H9 (cell line): ENCODE results near the gene HEXD. TPM values are rescaled to one million over a fixed set of nuclear protein-coding genes. Genes with fewer than 3 reads are reported as not detected.

Source experiments
- DNase-seq: peaks from one replicate; pipeline ENCODE4 v3.0.0-alpha.2; 2017
- H2AFZ ChIP-seq: one replicate; pipeline ENCODE4 v1.6.1; 2013; ENCODE audit warnings: mild to moderate bottlenecking, low read length, control low read depth, moderate library complexity
- H2AK5ac ChIP-seq: 2 replicates; pipeline ENCODE4 v1.6.1; 2013; ENCODE audit warnings: low read length, control low read depth, mixed read lengths; ENCODE audit not compliant: insufficient read length
- H2BK120ac ChIP-seq: one replicate; pipeline ENCODE4 v1.6.1; 2013; ENCODE audit warnings: low read depth, mild to moderate bottlenecking, low read length, control low read depth, inconsistent platforms; ENCODE audit not compliant: poor library complexity, severe bottlenecking
- H2BK12ac ChIP-seq: 2 replicates; pipeline ENCODE4 v1.6.1; 2013; ENCODE audit warnings: low read length, control low read depth, mixed read lengths, low read depth; ENCODE audit not compliant: insufficient read length
- H2BK15ac ChIP-seq: 2 replicates; pipeline ENCODE4 v1.6.1; 2013; ENCODE audit warnings: low read depth, low read length, control low read depth
- H2BK20ac ChIP-seq: one replicate; pipeline ENCODE4 v1.6.1; 2013; ENCODE audit warnings: low read depth, mild to moderate bottlenecking, low read length, control low read depth, inconsistent platforms; ENCODE audit not compliant: poor library complexity, severe bottlenecking
- H2BK5ac ChIP-seq: 2 replicates; pipeline ENCODE4 v1.6.1; 2013; ENCODE audit warnings: low read length, control low read depth, mixed read lengths; ENCODE audit not compliant: insufficient read length
- H3K14ac ChIP-seq: 2 replicates; pipeline ENCODE4 v1.6.1; 2013; ENCODE audit warnings: low read length, control low read depth; ENCODE audit not compliant: insufficient read depth
- H3K18ac ChIP-seq: 2 replicates; pipeline ENCODE4 v1.6.1; 2013; ENCODE audit warnings: low read depth, mild to moderate bottlenecking, mixed read lengths, low read length, control low read depth; ENCODE audit not compliant: insufficient read length
- H3K23ac ChIP-seq: 2 replicates; pipeline ENCODE4 v1.6.1; 2013; ENCODE audit warnings: low read length, control low read depth, mixed read lengths, low read depth; ENCODE audit not compliant: insufficient read length
- H3K23me2 ChIP-seq: 2 replicates; pipeline ENCODE4 v1.6.1; 2013; ENCODE audit warnings: low read depth, mild to moderate bottlenecking, mixed read lengths, low read length, control low read depth; ENCODE audit not compliant: insufficient read length, poor library complexity, severe bottlenecking
- H3K27ac ChIP-seq: 2 replicates; pipeline ENCODE4 v1.5.1; 2013; ENCODE audit warnings: low read length, control low read depth, mixed read lengths, low read depth; ENCODE audit not compliant: insufficient read length
- H3K27me3 ChIP-seq: 2 replicates; pipeline ENCODE4 v1.6.1; 2013; ENCODE audit warnings: low read length, control low read depth, inconsistent platforms; ENCODE audit not compliant: insufficient read depth
- H3K4ac ChIP-seq: 2 replicates; pipeline ENCODE4 v1.6.1; 2013; ENCODE audit warnings: low read depth, mild to moderate bottlenecking, control low read depth, inconsistent platforms, low read length, moderate library complexity
- H3K4me1 ChIP-seq: 2 replicates; pipeline ENCODE4 v1.6.1; 2013; ENCODE audit warnings: low read length, control low read depth, inconsistent platforms; ENCODE audit not compliant: insufficient read depth
- H3K4me2 ChIP-seq: 2 replicates; pipeline ENCODE4 v1.6.1; 2013; ENCODE audit warnings: low read length, control low read depth, mixed read lengths; ENCODE audit not compliant: insufficient read length, insufficient read depth
- H3K56ac ChIP-seq: 2 replicates; pipeline ENCODE4 v1.6.1; 2013; ENCODE audit warnings: low read depth, mild to moderate bottlenecking, mixed read lengths, low read length, control low read depth; ENCODE audit not compliant: insufficient read length
- H3K79me1 ChIP-seq: 2 replicates; pipeline ENCODE4 v1.6.1; 2013; ENCODE audit warnings: low read depth, mild to moderate bottlenecking, moderate library complexity, low read length, control low read depth, inconsistent platforms; ENCODE audit not compliant: insufficient read depth, poor library complexity, severe bottlenecking
- H3K79me2 ChIP-seq: 2 replicates; pipeline ENCODE4 v1.6.1; 2013; ENCODE audit warnings: low read length, control low read depth, inconsistent platforms; ENCODE audit not compliant: insufficient read depth
- H3K9ac ChIP-seq: 2 replicates; pipeline ENCODE4 v1.6.1; 2013; ENCODE audit warnings: low read length, control low read depth, mixed read lengths; ENCODE audit not compliant: insufficient read length; ENCODE audit errors: extremely low read depth
- H3K9me3 ChIP-seq: one replicate; pipeline ENCODE4 v1.6.1; 2013; ENCODE audit warnings: low read depth, low read length, inconsistent platforms; ENCODE audit not compliant: control insufficient read depth
- H3T11ph ChIP-seq: one replicate; pipeline ENCODE4 v1.6.1; 2013; ENCODE audit warnings: mild to moderate bottlenecking, low read length, control low read depth, inconsistent platforms
- H4K20me1 ChIP-seq: one replicate; pipeline ENCODE4 v1.6.1; 2013; ENCODE audit not compliant: control insufficient read depth, insufficient read length, insufficient read depth
- H4K5ac ChIP-seq: 2 replicates; pipeline ENCODE4 v1.6.1; 2013; ENCODE audit warnings: low read depth, mild to moderate bottlenecking, mixed read lengths, low read length, control low read depth; ENCODE audit not compliant: insufficient read length
- H4K8ac ChIP-seq: replicated peaks from 2 replicates; pipeline ENCODE4 v1.6.1; 2013; ENCODE audit warnings: low read length, control low read depth, mixed read lengths, low read depth; ENCODE audit not compliant: insufficient read length
- H4K91ac ChIP-seq: 2 replicates; pipeline ENCODE4 v1.6.1; 2013; ENCODE audit warnings: low read depth, mild to moderate bottlenecking, moderate library complexity, mixed read lengths, low read length, control low read depth; ENCODE audit not compliant: insufficient read length
- H3K27ac Mint-ChIP-seq, 3 experiments: 2 replicates in 2 of 3; 3 replicates in 1 of 3; pipeline ENCODE4 v1.8.0; 2020 to 2021; ENCODE audit warnings: mixed read lengths in 3 of 3, mild to moderate bottlenecking in 1 of 3, moderate library complexity in 1 of 3
- H3K27me3 Mint-ChIP-seq: 2 replicates; pipeline ENCODE4 v1.8.0; 2021; ENCODE audit warnings: low read depth, mild to moderate bottlenecking, moderate library complexity, mixed read lengths
- H3K36me3 Mint-ChIP-seq, 3 experiments: 2 replicates in 2 of 3; 3 replicates in 1 of 3; pipeline ENCODE4 v1.8.0; 2020 to 2021; ENCODE audit warnings: low read depth in 3 of 3, mixed read lengths in 3 of 3; ENCODE audit not compliant: insufficient read depth in 1 of 3
- H3K4me1 Mint-ChIP-seq, 2 experiments: 2 replicates each; pipeline ENCODE4 v1.8.0; 2020; ENCODE audit warnings: mixed read lengths in 2 of 2
- H3K4me3 Mint-ChIP-seq, 2 experiments: 2 replicates in 1 of 2; 3 replicates in 1 of 2; pipeline ENCODE4 v1.8.0; 2020 to 2021; ENCODE audit warnings: mild to moderate bottlenecking in 2 of 2, mixed read lengths in 2 of 2, moderate library complexity in 1 of 2
- H3K9me3 Mint-ChIP-seq, 2 experiments: 2 replicates in 1 of 2; 3 replicates in 1 of 2; pipeline ENCODE4 v1.8.0; 2020; ENCODE audit warnings: mild to moderate bottlenecking in 2 of 2, mixed read lengths in 2 of 2, moderate library complexity in 1 of 2
- CTCF ChIP-seq: fragments of 200-600 bp; sonication (generic); conservative IDR thresholded peaks from 3 replicates; pipeline ENCODE4 v1.8.0; 2021; ENCODE audit warnings: antibody characterized with exemption, mild to moderate bottlenecking
- WGBS: extraction: QIAGEN DNeasy Blood & Tissue Kit; methylation state at CpG from one replicate; pipeline ENCODE4 v1.1.7; 2013; ENCODE audit warnings: missing lambda C conversion rate, low lambda C conversion rate, mixed read lengths; ENCODE audit not compliant: insufficient read length; ENCODE audit errors: extremely low coverage; 5-methylcytosine and 5-hydroxymethylcytosine counted together
- total RNA-seq: library from RNA; stranded (reverse); gene quantifications from 2 replicates; pipeline ENCODE4 v1.2.1, GENCODE V29; 2021

HEXD gene
- total RNA-seq, 1 experiment from 2014 or later, result 23.2 TPM

- H3T11ph ChIP-seq, result no peak overlapping the region
- no peaks in the 10 kb centered on the region for H4K20me1 ChIP-seq
- H2BK15ac ChIP-seq, result no peak overlapping the region
- no peak overlapping the region for H2AFZ ChIP-seq
- H2BK20ac ChIP-seq, result no peak overlapping the region
- Mint-ChIP-seq H3K4me1 (no peaks in the 10 kb centered on the region), H3K9me3 (no peaks in the 10 kb centered on the region), H3K4me3 (no peak overlapping the region), H3K36me3 (peaks cover 0 to 13% (median 11%) of the 10 kb centered on the region in 3 experiments; a peak in 4 of 7 replicates), H3K27ac (no peak overlapping the region), H3K27me3 (peaks cover 6% of the 10 kb centered on the region)
- H2AK5ac ChIP-seq, result no peak overlapping the region
- TF ChIP-seq CTCF, result no peak
- WGBS, result no CpG with 5 or more reads among the region's 15 CpGs
- no peak for DNase-seq
- no peaks in the 10 kb centered on the region for H3K79me2 ChIP-seq
- H3K4me2 ChIP-seq, result no peak overlapping the region
- no peak overlapping the region for H3K27ac ChIP-seq
- H2BK120ac ChIP-seq, result no peak overlapping the region
- no peaks in the 10 kb centered on the region for H3K23me2 ChIP-seq
- no peak overlapping the region for H2BK5ac ChIP-seq
- H3K14ac ChIP-seq, result no peak overlapping the region
- no peak overlapping the region for H4K8ac ChIP-seq
- no peaks in the 10 kb centered on the region for H3K9me3 ChIP-seq
- H3K27me3 ChIP-seq, result no peaks in the 10 kb centered on the region
- H3K79me1 ChIP-seq, result no peaks in the 10 kb centered on the region
- no peak overlapping the region for H4K91ac ChIP-seq
- H4K5ac ChIP-seq, result no peak overlapping the region
- H3K23ac ChIP-seq, result no peak overlapping the region
- H3K4me1 ChIP-seq, result no peaks in the 10 kb centered on the region
- no peak overlapping the region for H2BK12ac ChIP-seq
- no peak overlapping the region for H3K56ac ChIP-seq
- no peak overlapping the region for H3K9ac ChIP-seq
- no peak overlapping the region for H3K4ac ChIP-seq
- H3K18ac ChIP-seq, result no peak overlapping the region
Observed at GRCh38 chr17:82392941-82393340, 25.2 kb upstream of the HEXD start.
